ENCODE data around the gene YWHAQ.

Gene YWHAQ

DNA sequence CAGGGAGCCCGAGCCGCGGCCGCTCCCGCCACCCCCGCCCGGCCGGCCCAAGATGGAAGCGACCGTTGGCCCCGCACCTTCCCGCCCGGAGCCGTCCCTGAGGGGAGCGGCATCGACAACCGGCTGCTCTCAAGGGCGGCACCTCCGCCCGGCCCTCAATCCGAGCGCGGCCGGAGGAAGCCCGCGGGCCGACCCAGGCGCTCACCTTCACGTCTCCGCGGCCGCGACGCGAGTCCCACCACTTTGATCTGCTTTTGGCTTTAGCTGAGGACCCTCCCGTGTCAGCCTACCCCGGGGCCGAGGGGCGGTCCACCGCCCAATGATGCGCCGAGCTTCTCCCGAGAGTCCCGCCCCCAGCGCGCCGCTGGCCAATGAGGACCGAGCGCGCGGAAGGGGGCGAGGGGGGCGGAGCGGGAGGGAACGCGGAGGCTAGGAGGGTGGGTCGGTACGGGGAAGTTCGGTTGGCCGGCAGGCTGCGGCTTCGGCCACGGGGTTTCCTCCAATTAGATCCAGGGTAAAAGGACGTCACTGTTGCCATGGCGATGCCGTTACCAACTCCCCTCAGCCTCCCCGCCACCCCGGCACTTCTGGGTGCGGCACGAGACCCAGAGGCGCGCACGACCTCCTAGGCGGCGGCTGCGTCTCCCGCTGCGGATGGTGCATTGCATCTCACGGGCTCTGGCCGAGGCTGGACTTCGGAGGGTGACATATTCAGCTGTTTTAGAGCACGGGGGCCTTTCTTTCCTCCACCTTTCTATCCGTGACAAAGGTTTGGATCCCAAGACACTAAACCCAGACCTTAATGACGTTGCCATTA lies at the start of gene YWHAQ:
YWHAQ (minus strand) TSS at position 262 of the 817 bp plus-strand sequence. CDS start 545 bp downstream, outside the sequence.
- TF ChIP-seq, protein P1, sequence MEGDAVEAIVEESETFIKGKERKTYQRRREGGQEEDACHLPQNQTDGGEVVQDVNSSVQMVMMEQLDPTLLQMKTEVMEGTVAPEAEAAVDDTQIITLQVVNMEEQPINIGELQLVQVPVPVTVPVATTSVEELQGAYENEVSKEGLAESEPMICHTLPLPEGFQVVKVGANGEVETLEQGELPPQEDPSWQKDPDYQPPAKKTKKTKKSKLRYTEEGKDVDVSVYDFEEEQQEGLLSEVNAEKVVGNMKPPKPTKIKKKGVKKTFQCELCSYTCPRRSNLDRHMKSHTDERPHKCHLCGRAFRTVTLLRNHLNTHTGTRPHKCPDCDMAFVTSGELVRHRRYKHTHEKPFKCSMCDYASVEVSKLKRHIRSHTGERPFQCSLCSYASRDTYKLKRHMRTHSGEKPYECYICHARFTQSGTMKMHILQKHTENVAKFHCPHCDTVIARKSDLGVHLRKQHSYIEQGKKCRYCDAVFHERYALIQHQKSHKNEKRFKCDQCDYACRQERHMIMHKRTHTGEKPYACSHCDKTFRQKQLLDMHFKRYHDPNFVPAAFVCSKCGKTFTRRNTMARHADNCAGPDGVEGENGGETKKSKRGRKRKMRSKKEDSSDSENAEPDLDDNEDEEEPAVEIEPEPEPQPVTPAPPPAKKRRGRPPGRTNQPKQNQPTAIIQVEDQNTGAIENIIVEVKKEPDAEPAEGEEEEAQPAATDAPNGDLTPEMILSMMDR (IDR thresholded peaks at IDR 0.05) = no peak

GRCh38 chr2:9680082-9680481 lies 49.3 kb upstream of the YWHAQ start:
- TF ChIP-seq, protein P1 (IDR thresholded peaks at IDR 0.05) = no peak

DNA sequence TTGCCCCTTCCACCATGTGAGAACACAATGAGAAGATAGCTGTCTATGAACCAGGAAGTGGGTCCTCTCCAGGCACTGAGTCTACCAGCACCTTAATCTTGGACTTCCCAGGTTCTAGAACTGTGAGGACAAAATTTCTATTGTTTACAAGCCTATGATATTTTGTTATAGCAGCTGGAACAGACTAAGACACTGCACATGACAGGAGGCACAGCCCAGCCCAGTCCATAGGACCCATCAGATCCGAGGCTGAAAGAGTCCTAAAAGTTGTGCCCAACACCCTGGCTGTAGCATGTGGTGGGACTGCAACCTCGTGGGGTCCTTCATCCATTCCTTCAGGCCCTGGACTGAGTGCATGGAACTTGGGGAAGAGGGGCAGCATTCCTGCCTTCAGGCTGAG lies 48.4 kb upstream of the YWHAQ start:
- TF ChIP-seq, protein P1 (IDR thresholded peaks at IDR 0.05) = no peak

DNA sequence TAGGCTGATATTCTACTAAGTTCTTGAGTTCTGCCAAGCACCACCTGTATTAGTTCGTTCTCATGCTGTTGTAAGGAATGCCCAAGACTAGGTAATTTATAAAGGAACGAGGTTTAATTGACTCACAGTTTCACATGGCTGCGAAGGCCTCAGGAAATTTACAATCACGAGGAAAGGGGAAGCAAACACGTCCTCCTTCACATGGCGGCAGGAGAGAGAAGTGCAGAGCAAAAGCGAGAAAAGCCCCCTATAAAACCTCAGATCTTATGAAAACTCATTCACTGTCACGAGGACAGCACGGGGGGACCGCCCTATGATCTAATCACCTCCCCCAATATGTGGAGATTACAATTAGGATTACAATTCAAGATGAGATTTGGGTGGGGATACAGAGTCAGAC lies 47.7 kb upstream of the YWHAQ start:
- TF ChIP-seq, protein P1 (IDR thresholded peaks at IDR 0.05) = no peak

- TF ChIP-seq, protein P1 (IDR thresholded peaks at IDR 0.05) = no peak
Observed at GRCh38 chr2:9675415-9676351, 44.9 kb upstream of the YWHAQ start.

GRCh38 chr2:9674891-9675414 lies 44.2 kb upstream of the YWHAQ start:
- TF ChIP-seq, protein P1 (IDR thresholded peaks at IDR 0.05) = no peak

DNA sequence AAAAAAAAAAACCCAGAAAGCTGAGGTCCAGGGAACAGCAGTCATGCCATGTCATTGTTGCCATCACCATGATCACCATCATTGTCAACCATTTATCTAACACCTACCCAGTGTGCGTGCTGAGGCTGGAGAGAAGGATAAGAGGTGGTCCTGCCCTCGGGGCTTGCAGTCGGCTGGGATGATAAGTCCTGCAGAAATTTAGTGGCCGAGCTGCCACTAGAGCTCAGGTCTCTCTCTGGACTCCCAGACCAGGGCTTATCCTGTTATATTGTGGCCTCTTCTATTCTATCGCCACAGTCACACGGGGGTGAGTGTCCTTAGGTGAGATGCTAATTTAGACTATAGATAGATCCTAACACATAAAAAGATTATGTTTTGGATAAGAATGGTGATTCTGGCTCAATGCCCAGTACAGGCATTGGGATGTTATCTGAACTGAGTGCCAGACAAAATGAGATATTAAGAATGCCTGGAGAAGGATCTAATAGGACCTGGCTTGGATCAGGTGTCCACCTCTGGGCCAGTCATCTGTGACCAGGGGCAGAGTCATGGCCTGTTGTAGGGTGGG lies 43.2 kb upstream of the YWHAQ start:
- TF ChIP-seq, protein P1 (IDR thresholded peaks at IDR 0.05) = no peak

All from LNCAP (cell line).